Suppressor macrophage treated with lipopolysaccharide for 4 hours (primary cell): Measurements from ENCODE around the gene CLDN2.

Experiments
- DNase-seq: peaks from one replicate; pipeline ENCODE4 v3.0.0-alpha.2; 2020

Gene CLDN2

GRCh38 chrX:106927023-106927422, 6.8 kb downstream of the CLDN2 start:
- DNase-seq = no peak

- no peak for DNase-seq
Measured at GRCh38 chrX:106927700-106928099, 7.5 kb downstream of the CLDN2 start.

DNA sequence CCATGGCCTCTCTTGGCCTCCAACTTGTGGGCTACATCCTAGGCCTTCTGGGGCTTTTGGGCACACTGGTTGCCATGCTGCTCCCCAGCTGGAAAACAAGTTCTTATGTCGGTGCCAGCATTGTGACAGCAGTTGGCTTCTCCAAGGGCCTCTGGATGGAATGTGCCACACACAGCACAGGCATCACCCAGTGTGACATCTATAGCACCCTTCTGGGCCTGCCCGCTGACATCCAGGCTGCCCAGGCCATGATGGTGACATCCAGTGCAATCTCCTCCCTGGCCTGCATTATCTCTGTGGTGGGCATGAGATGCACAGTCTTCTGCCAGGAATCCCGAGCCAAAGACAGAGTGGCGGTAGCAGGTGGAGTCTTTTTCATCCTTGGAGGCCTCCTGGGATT, 8.0 kb downstream of the CLDN2 start:
- DNase-seq = no peak

- no peak for DNase-seq
Measured at GRCh38 chrX:106931831-106932491, 11.8 kb downstream of the CLDN2 start.

DNA sequence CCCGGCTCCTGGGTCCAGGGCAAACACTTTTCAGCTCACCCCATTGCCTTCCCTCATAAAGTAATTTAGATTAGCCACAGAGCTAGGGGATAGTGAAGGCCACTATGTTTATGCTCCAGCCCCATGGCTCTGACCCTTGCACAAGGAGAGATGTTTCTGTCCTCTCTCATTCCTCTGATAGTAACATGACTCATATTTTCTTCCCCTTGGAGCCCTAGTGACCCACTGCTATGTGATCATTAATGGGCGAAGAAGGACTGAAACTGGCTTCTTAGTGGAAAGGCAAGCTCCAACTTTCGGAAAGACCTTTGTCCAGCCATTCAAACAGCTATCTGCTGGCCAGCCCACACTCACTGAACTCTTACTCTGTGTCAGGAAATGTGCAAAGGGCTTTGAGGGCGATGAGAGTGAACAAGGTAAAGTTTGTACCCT, 12.3 kb downstream of the CLDN2 start:
- DNase-seq = no peak

- DNase-seq = no peak
Measured at GRCh38 chrX:106932960-106933537, 12.8 kb downstream of the CLDN2 start.

- no peak for DNase-seq
Measured at GRCh38 chrX:106933538-106933961, 13.3 kb downstream of the CLDN2 start.

DNA sequence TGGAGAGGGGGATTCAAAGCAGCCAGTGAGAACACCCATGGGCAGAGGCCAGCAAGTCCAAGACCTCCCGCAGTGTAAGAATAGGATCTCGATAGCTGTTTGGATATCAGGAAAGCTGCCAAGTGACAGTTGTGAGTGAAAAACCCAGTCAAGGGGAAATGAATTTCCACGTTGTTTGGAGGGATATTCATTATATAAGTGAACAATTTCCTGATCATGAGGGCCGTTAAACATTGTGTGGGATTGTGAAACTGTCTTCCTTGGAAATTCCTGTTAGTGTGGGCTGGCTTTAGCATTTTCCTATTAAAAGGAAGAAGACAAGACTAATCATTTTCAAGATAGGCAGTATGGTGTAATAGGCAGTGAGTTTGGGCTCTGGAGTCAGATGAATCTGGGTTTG, 15.0 kb downstream of the CLDN2 start:
- no peak for DNase-seq

GRCh38 chrX:106936246-106936645, 16.0 kb downstream of the CLDN2 start:
- no peak for DNase-seq

DNA sequence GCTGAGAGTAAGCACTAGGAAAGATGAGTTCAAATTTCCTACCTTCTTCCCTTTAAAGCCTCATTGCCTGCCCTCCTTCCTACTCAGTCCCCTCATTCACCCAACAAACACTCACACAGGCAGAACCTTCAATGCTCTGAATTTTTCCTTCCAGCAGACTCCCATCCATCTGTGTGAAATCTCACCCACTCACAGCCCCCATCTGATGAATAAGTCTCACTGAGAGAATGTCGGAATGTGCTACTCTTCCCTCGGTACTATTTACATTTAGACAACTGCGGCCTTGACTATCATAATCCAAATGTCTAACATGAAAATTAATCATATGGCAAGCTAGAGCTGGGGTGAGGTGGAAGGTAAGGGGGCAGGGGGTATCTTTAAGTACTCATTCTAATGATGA, 19.4 kb downstream of the CLDN2 start:
- no peak for DNase-seq

GRCh38 chrX:106940068-106940467, 19.9 kb downstream of the CLDN2 start:
- DNase-seq = no peak

DNA sequence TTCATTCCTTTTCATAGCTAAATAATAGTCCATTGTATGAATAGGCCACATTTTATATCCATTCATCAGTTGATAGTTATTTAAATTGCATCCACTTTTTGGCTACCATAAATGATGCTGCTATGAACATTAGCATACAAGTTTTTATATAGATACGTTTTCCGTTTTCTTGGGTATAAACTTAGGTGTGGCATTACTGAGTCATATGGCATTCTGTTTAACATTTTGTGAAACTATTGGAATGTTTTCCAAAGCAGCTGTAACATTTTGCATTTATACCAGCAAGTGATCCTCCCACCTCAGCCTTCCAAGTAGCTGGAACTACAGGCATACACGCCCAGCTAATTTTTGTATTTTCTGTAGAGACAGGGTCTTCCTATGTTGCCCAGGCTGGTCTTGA, 26.3 kb downstream of the CLDN2 start:
- DNase-seq = no peak

GRCh38 chrX:106948641-106949040, 28.4 kb downstream of the CLDN2 start:
- DNase-seq = no peak

DNA sequence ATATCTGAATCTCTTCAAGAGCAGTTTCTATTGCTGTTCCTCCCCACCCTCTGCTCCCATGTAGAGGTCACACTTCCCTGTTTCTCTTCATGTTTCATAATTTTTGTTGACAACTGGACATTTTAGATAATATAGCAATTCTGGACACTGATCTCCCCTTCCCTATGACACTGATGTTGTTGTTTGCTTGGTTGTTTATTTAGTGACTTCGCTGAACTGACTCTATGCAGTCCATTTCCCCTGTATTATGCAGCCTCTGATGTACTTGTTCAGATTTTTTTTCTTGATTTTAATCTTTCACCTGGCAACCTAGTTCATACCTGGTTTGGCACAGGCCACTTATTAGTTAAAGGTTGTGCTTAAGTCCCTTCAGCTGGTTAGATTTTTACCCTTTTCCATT, 29.2 kb downstream of the CLDN2 start:
- DNase-seq = no peak

GRCh38 chrX:106950381-106950780, 30.2 kb downstream of the CLDN2 start:
- DNase-seq = no peak

DNA sequence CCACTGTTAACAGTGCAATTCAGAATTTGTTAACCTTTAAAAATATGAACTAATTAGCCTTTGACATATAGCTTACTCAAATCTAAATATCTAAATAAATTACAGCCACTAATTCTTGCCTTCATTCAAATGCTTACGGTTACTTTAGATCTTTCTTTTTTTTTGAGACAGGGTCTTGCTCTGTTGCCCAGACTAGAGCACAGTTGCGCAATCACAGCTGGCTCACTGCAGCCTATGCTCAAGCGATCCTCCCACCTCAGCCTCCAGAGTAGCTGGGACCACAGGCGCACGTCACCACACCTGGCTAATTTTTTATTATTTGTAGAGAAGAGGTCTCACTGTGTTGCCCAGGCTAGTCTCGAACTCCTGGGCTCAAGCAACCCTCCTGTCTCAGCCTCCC, 31.0 kb downstream of the CLDN2 start:
- no peak for DNase-seq

DNA sequence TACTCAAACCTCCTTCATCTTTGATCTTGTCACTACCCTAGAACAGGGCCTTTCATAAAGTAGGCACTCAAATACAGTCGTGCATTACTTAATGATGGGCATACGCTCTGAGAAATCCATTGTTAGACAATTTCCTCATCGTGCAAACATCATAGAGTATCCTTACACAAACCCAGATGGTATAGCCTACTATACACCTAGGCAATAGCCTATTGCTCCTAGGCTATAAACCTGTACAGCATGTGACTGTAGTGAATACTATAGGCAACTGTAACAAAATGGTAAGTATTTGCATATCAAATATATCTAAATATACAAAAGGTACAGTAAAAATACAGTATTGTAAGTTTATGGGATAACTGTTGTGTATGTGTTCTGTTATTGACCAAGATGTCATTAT, 31.9 kb downstream of the CLDN2 start:
- DNase-seq = no peak

GRCh38 chrX:106952538-106952937, 32.3 kb downstream of the CLDN2 start:
- no peak for DNase-seq

DNA sequence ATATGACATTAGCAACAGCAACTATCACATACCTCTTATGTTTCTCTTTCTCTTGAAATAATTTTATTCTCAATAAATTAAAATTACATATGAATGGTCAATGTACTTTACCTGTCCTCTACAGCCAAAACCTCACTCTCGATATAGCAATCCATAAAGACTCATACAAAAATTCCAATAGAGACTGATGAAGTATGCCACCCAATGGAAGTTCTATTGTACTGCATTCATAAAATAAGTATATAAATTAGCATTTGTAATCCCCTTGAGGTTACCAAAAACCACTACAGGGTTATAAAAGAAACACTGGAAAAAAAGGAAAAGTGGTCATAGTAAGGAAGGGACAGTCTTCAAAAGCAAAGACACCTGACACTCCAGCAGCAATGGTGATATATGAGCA, 32.8 kb downstream of the CLDN2 start:
- DNase-seq = no peak

GRCh38 chrX:106954041-106954440, 33.8 kb downstream of the CLDN2 start:
- no peak for DNase-seq

DNA sequence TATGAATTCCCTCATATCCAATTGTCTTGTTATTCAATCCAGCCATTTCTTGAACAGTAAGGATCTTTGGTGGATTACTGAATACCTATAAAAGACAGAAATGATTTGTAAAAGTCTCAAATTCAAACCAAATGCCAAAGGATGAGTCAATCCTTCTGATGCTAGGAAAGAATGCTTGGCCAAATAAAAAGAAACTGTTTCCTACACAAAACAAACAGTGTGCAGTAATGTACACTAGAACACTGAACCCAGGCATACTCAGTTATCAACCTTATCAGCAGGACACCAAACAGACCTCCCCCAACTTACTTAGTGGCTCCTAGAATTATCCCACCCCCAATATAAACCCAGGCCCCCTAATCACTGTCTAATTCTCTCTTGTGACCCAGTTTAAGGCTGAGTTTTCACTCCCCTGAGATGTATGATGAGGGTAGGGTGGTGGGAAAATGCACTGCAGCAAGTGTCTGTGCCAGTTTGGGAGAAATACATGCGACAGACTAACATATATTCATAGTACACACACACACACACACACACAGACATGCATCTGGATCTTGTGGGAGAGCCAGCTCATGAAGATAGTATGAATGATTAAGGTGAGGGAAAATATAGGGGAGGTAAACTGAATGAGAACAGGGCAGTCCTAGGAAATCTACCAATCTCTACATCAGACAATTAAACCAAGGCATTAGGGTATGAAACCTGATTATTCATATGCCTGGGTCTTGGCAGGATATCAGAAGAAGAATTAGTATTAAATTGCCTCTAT, 35.0 kb downstream of the CLDN2 start:
- DNase-seq = no peak

GRCh38 chrX:106957856-106958255, 37.7 kb downstream of the CLDN2 start:
- no peak for DNase-seq

DNA sequence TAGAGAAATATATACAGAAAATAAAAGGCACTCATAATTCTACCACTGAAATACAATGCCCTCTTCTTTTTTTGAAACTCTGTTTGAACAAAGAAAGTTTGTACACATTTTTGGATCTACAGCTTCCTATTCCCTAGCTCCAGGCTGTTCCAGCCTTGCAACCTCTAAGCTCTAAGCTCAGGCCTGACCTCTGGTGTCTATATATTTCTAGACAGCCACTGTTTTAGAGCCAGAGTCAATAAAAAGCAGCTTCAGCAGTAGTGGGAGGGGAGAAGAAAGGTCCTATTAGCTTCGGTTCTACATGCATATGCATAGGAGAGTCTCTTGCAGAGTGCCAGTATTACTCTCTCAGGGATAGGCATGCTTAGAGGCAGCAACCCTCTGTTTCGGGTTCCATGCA, 39.7 kb downstream of the CLDN2 start:
- no peak for DNase-seq

GRCh38 chrX:106963111-106963510, 42.9 kb downstream of the CLDN2 start:
- DNase-seq = no peak
